GM18951 (cell line): ENCODE results near the gene SEC61A2.
"Not testable (repeated sequence)": the region's sequence is repeated elsewhere in the genome, so short reads cannot be mapped to it uniquely, and the experiment has no call there.

Experiments
- POLR2A ChIP-seq: IDR thresholded peaks from 4 replicates; pipeline ENCODE4 v1.6.1; 2011; ENCODE audit warnings: mild to moderate bottlenecking; ENCODE audit not compliant: insufficient read length, insufficient read depth; ENCODE audit errors: extremely low read depth
- in situ Hi-C: fragments of 300-500 bp; cut with MboI; formaldehyde crosslinking; loops from one replicate; pipeline ENCODE4 v1.12.0; 2022; ENCODE audit warnings: low sequenced_read_pairs, mixed read lengths, inconsistent platforms; ENCODE audit not compliant: unreplicated experiment

The SEC61A2 gene

DNA sequence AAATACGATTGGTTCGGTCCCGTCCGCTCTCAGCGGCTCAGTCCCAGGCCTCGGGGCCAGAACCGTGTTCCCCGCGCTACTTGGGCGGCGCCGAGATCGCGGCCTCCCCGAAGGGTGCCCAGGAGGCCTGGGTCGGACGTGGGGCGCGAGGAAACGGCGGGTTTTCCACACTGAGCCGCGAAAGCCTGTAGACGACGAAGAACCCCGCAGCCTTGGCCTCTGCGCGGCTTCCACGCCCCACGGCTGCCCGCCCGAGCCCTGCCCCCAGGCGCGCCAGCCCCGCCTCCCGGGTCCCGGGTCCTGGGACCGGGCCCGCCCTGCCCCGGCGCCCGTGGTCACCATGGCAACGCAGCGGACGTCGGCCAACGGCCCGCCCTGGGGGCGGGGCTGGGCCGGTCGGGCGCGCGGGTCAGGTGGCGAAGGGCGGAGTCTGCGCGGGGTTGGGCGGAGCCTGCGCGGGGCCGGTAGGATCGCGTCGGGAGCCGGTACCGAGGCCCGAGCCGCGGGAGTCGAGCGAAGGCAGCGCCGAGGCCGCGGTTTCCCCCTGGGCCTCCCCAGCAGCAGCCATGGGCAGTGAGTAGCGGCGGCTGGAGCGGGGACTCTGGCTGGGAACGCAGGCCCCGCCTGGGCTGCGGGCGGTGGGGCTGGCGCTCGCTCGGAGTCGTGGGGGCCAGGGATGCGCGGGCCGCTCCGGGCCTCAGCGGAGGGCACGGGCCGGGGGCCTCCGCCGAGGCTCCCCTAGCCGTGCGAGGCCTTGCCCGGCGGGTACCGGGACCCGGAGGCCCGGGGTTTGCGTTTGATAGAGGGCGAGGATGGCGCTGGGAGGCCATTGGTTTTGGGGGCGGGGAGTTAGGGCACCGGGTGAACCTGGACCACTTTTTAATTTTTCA, at the start of gene SEC61A2:
SEC61A2 (plus strand) TSS at position 456 of the 890 bp plus-strand sequence; CDS start at position 567, 111 bp downstream.
- TF ChIP-seq POLR2A = peak; percentile 78
- in situ Hi-C loops = no loop called here

- in situ Hi-C loops = no loop called here
- no peak for TF ChIP-seq POLR2A
Measured at GRCh38 chr10:12081470-12081869, 48.0 kb upstream of the SEC61A2 start.

DNA sequence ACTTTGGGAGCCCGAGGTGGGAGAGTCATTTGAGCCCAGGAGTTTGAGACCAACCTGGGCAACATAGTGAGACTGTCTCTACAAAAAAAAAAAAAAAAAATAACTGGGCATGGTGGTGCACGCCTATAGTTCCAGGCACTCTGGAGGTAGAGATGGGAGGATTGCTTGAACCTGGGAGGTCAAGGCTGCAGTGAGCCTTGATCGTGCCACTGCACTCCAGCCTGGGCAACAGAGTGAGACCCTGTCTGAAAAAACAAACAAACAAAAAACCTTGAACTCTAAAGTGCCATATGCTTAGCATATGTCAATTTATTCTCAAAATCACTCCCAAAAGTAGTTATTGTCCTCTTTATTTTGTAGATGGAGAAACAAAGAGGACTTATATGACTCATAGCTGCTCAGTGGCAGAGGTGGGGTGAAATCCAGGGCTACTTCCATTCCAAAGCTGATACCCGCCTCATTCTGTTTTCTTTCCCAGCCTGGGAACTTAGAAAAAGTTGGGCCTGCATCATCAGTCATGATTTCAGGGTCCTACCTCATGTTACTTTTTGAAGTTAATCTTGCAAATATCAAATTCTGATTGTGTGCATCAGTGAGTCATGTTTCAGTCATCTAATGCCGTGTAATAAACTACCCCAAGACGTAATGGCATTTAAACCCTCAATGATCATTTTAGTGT, 47.5 kb upstream of the SEC61A2 start:
- no peak for TF ChIP-seq POLR2A
- in situ Hi-C loops = no loop called here

- TF ChIP-seq POLR2A = no peak
- in situ Hi-C loops = no loop called here
Measured at GRCh38 chr10:12088919-12089318, 40.6 kb upstream of the SEC61A2 start.

DNA sequence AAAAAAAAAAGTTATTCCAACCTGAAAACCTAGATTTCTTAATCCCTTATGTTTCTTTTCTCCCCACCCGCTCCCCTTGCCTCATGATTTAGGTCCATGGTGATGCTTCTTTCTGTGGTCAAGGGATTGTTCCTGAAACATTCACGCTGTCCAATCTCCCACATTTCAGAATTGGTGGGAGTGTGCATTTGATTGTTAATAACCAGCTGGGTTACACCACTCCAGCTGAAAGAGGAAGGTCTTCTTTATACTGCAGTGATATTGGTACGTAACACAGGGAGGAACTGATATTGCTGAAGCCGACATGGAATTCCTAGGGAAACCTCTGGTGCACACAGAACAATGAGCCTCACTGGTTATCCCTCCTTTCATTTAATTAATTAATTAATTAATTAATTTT, 38.1 kb upstream of the SEC61A2 start:
- no peak for TF ChIP-seq POLR2A
- in situ Hi-C loops = no loop called here

GRCh38 chr10:12097361-12097760, 32.1 kb upstream of the SEC61A2 start:
- in situ Hi-C loops = not testable (repeated sequence)

DNA sequence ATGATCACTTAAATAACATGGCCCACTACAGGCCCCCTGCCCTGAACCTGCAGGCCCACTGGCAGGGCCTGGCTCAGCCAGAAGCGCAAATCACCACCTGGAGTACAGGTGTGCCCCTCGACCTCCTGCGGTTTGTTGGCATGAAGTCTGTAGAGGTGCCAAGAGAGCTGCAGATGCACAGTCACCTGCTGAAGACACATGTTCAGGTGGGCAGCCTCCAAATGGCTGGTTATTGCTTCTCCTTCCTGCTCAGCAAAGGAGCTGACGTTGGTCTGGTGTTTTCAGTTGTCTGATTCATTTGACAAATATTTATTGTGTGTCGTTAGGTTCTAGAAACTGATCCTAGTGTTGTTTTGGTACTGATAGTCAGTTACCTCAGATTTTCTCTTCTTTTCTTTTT, 31.7 kb upstream of the SEC61A2 start:
- no peak for TF ChIP-seq POLR2A
- in situ Hi-C loops = no loop called here

GRCh38 chr10:12098966-12099365, 30.5 kb upstream of the SEC61A2 start:
- in situ Hi-C loops = no loop called here
- TF ChIP-seq POLR2A = no peak

GRCh38 chr10:12103802-12104201, 25.7 kb upstream of the SEC61A2 start:
- no peak for TF ChIP-seq POLR2A
- in situ Hi-C loops = no loop called here

- TF ChIP-seq POLR2A = no peak
- in situ Hi-C loops = no loop called here
Measured at GRCh38 chr10:12107781-12108180, 21.7 kb upstream of the SEC61A2 start.

- no peak for TF ChIP-seq POLR2A
- in situ Hi-C loops = no loop called here
Measured at GRCh38 chr10:12109286-12109685, 20.2 kb upstream of the SEC61A2 start.

- TF ChIP-seq POLR2A = no peak
- in situ Hi-C loops = no loop called here
Measured at GRCh38 chr10:12111528-12111927, 17.9 kb upstream of the SEC61A2 start.

DNA sequence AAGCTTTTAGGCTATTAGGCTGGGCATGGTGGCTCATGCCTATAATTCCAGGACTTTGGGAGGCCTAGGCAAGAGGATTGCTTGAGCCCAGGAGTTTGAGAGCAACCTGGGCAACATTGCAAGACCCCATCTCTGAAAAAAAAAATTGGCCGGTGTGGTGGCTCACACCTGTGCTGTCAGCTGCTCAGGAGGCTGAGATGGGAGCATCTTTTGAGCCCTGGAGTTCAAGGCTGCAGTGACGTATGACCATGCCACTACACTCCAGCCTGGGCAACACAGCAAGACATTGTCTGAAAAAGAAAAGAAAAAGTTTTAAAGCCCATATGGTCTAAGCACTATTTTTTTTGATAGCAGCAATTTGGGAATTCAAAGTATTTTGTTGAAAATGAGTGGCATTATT, 15.8 kb upstream of the SEC61A2 start:
- no peak for TF ChIP-seq POLR2A
- in situ Hi-C loops = no loop called here

GRCh38 chr10:12121673-12122072, 7.8 kb upstream of the SEC61A2 start:
- in situ Hi-C loops = no loop called here
- no peak for TF ChIP-seq POLR2A

DNA sequence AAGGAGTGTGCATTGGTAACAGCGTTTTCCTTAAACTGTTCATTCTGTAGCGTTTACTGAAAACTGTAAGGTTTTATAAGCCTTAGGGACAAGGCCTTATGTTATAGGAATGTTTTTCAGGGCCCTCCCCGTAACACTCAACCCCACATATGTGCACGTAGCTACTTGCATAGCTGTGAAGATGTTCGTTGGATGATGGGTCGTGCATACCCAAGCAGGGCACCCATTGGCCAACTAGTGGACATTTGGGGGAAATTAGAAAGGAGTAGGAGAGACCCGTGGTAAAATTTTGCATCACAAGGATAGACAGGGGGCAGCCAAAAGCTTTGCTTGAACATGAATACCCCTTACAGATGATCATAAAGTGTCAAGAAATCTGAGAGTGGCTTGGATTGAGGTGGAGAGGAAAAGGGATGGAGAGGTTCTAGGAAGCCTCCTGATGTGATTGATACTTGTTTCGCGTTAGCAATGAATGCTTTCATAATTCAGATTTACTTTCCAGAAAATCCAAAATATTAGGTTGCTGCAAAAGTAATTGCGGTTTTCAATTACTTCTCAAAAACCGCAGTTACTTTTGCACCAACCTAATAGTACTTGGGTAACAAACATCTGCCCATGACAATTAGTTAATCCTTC, 878 bp downstream of the SEC61A2 start:
- in situ Hi-C loops = no loop called here
- no peak for TF ChIP-seq POLR2A
